HepG2 (cell line): Measurements from ENCODE around the gene TULP4. TPM values are rescaled to one million over a fixed set of nuclear protein-coding genes. Genes with fewer than 3 reads are reported as not detected.
A peak's percentile ranks its signal among the peaks of the same experiment; 100 is the strongest.

Experiments
- AKAP8 ChIP-seq: sonication (generic); formaldehyde crosslinking; IDR thresholded peaks from 2 replicates; pipeline ENCODE4 v1.5.1; 2020; ENCODE audit warnings: mild to moderate bottlenecking, missing genetic modification reagents
- EEA1 ChIP-seq: sonication (generic); formaldehyde crosslinking; IDR thresholded peaks from 2 replicates; pipeline ENCODE4 v1.5.1; 2020; ENCODE audit warnings: mild to moderate bottlenecking, missing genetic modification reagents, borderline replicate concordance
- ETS1 ChIP-seq: sonication (generic); formaldehyde crosslinking; IDR thresholded peaks from 2 replicates; pipeline ENCODE4 v1.4.0; 2020; ENCODE audit warnings: missing genetic modification reagents
- HNRNPH1 ChIP-seq: fragments of 200-400 bp; formaldehyde crosslinking; optimal IDR thresholded peaks from 2 replicates; pipeline ENCODE3; 2017; ENCODE audit warnings: mild to moderate bottlenecking, low read depth, low read length
- MAFG ChIP-seq: sonication (generic); formaldehyde crosslinking; IDR thresholded peaks from 2 replicates; pipeline ENCODE4 v1.5.1; 2020; ENCODE audit warnings: mild to moderate bottlenecking, missing genetic modification reagents
- MAX ChIP-seq: IDR thresholded peaks from 2 replicates; pipeline ENCODE4 v1.6.1; 2012; ENCODE audit warnings: inconsistent platforms
- MNT ChIP-seq: fragments of 450-650 bp; IDR thresholded peaks from 2 replicates; pipeline ENCODE4 v1.6.1; 2016
- PAWR ChIP-seq: sonication (generic); formaldehyde crosslinking; IDR thresholded peaks from 2 replicates; pipeline ENCODE4 v1.4.0; 2020; ENCODE audit warnings: missing genetic modification reagents, mild to moderate bottlenecking, borderline replicate concordance
- PCBP1 ChIP-seq: fragments of 200-400 bp; formaldehyde crosslinking; IDR thresholded peaks from 2 replicates; pipeline ENCODE4 v1.6.1; 2017; ENCODE audit warnings: mild to moderate bottlenecking, low read depth, low read length, borderline replicate concordance
- PHB2 ChIP-seq: fragments of 450-650 bp; IDR thresholded peaks from 2 replicates; pipeline ENCODE4 v1.6.1; 2018; ENCODE audit not compliant: partially characterized antibody
- PRPF4 ChIP-seq: fragments of 200-400 bp; formaldehyde crosslinking; IDR thresholded peaks from 2 replicates; pipeline ENCODE4 v1.6.1; 2016; ENCODE audit warnings: low read length, low read depth; ENCODE audit not compliant: poor library complexity, severe bottlenecking
- RBFOX2 ChIP-seq: fragments of 200-400 bp; formaldehyde crosslinking; IDR thresholded peaks from 2 replicates; pipeline ENCODE4 v1.6.1; 2017; ENCODE audit warnings: low read depth, mild to moderate bottlenecking, low read length
- RCOR2 ChIP-seq: IDR thresholded peaks from 2 replicates; pipeline ENCODE4 v1.6.1; 2016; ENCODE audit warnings: missing biosample characterization, missing genetic modification reagents
- RXRB ChIP-seq: IDR thresholded peaks from 2 replicates; pipeline ENCODE4 v1.6.1; 2016; ENCODE audit warnings: borderline replicate concordance, missing genetic modification reagents, missing compliant biosample characterization
- TAF15 ChIP-seq: fragments of 200-400 bp; formaldehyde crosslinking; IDR thresholded peaks from one replicate; pipeline ENCODE4 v1.6.1; 2018; ENCODE audit warnings: mild to moderate bottlenecking, low read depth, low read length; ENCODE audit not compliant: poor library complexity, severe bottlenecking
- ZBTB20 ChIP-seq: sonication (generic); formaldehyde crosslinking; IDR thresholded peaks from 2 replicates; pipeline ENCODE4 v1.8.1; 2023; ENCODE audit warnings: missing genetic modification reagents, low read depth, mild to moderate bottlenecking, borderline replicate concordance
- ZBTB38 ChIP-seq: sonication (generic); formaldehyde crosslinking; IDR thresholded peaks from 2 replicates; pipeline ENCODE4 v1.5.1; 2020; ENCODE audit warnings: mild to moderate bottlenecking, missing genetic modification reagents
- ZGPAT ChIP-seq: IDR thresholded peaks from 2 replicates; pipeline ENCODE4 v1.6.1; 2016; ENCODE audit warnings: mild to moderate bottlenecking
- ZNF274 ChIP-seq: sonication (generic); formaldehyde crosslinking; IDR thresholded peaks from 2 replicates; pipeline ENCODE4 v1.5.1; 2020; ENCODE audit warnings: mild to moderate bottlenecking, missing genetic modification reagents
- ZNF343 ChIP-seq: sonication (generic); formaldehyde crosslinking; IDR thresholded peaks from 2 replicates; pipeline ENCODE4 v1.4.0; 2020; ENCODE audit warnings: mild to moderate bottlenecking, missing genetic modification reagents
- ZNF501 ChIP-seq: sonication (generic); formaldehyde crosslinking; IDR thresholded peaks from 2 replicates; pipeline ENCODE4 v1.5.1; 2020; ENCODE audit warnings: mild to moderate bottlenecking, moderate library complexity, missing genetic modification reagents
- ZNF782 ChIP-seq: sonication (generic); formaldehyde crosslinking; IDR thresholded peaks from 2 replicates; pipeline ENCODE4 v1.4.0; 2020; ENCODE audit warnings: missing genetic modification reagents, mild to moderate bottlenecking, borderline replicate concordance
- ZNF788 ChIP-seq: sonication (generic); formaldehyde crosslinking; IDR thresholded peaks from 2 replicates; pipeline ENCODE4 v1.5.0; 2020; ENCODE audit warnings: mild to moderate bottlenecking, missing genetic modification reagents, borderline replicate concordance
- ZNF891 ChIP-seq: sonication (generic); formaldehyde crosslinking; IDR thresholded peaks from 2 replicates; pipeline ENCODE4 v1.5.0; 2020; ENCODE audit warnings: mild to moderate bottlenecking, missing genetic modification reagents
- ZSCAN12 ChIP-seq: sonication (generic); formaldehyde crosslinking; IDR thresholded peaks from 2 replicates; pipeline ENCODE4 v1.9.0; 2021; ENCODE audit warnings: mild to moderate bottlenecking, missing genetic modification reagents
- ZSCAN21 ChIP-seq: sonication (generic); formaldehyde crosslinking; IDR thresholded peaks from 2 replicates; pipeline ENCODE4 v1.8.0; 2022; ENCODE audit warnings: mild to moderate bottlenecking, missing genetic modification reagents, moderate library complexity, borderline replicate concordance
- ZSCAN25 ChIP-seq: sonication (generic); formaldehyde crosslinking; IDR thresholded peaks from 2 replicates; pipeline ENCODE4 v1.8.0; 2022; ENCODE audit warnings: mild to moderate bottlenecking, missing genetic modification reagents
- polyA plus RNA-seq, 8 experiments: library from polyadenylated mRNA; depleted of rRNA in 3 of 8; stranded (reverse) in 7 of 8; unstranded in 1 of 8; fragments of >200 nt; fragmentation: Illumina TruSeq in 4 of 8; extraction: Trizol in 4 of 8; gene quantifications; 2 replicates each; pipeline versions ENCODE4 v1.2.1 to v1.2.3, GENCODE V29; 2011 to 2016; ENCODE audit warnings: low read depth in 4 of 8, missing spikeins in 1 of 8, mixed read lengths in 1 of 8; ENCODE audit not compliant: insufficient read depth in 1 of 8
- total RNA-seq, 5 experiments: library from RNA; depleted of rRNA; stranded (reverse); fragments of >200 nt; fragmentation: Illumina TruSeq; extraction: Trizol; gene quantifications; 2 replicates each; pipeline ENCODE4 v1.2.3, GENCODE V29; 2016; ENCODE audit warnings: low read depth in 1 of 5

TULP4 gene
- total and polyA plus RNA-seq, 2 of the 13 experiments (the other 11 are each of a cell fraction or from before 2014, with no cell fraction given): 21.1 to 122 TPM

- TF ChIP-seq ZSCAN21 (CRISPR knock-in tag) (peak; percentile 96), ZSCAN12 (CRISPR knock-in tag) (peak; percentile 99), ZNF501 (CRISPR knock-in tag) (peak; percentile 83), PAWR (CRISPR knock-in tag) (no peak; the same call in 1 of the 2 replicates), ZSCAN25 (CRISPR knock-in tag) (peak; percentile 87), MAX (peak; percentile 56), EEA1 (CRISPR knock-in tag) (peak; percentile 83), ZNF788 (CRISPR knock-in tag) (peak; percentile 21; the same call in 1 of the 2 replicates), ZBTB38 (peak; percentile 90), ZNF782 (peak; percentile 26; the same call in 1 of the 2 replicates), ZNF274 (CRISPR knock-in tag) (peak; percentile 94), PCBP1 (no peak), MNT (no peak), PHB2 (no peak), RXRB (CRISPR knock-in tag) (peak; percentile 94), AKAP8 (CRISPR knock-in tag) (peak; percentile 40; the same call in 1 of the 2 replicates), ZBTB20 (CRISPR knock-in tag) (peak; percentile 93), PRPF4 (no peak), RCOR2 (peak; percentile 65; the same call in 1 of the 2 replicates), TAF15 (no peak), HNRNPH1 (no peak), MAFG (CRISPR knock-in tag) (no peak), ZGPAT (CRISPR knock-in tag) (peak; percentile 98), ETS1 (CRISPR knock-in tag) (peak; percentile 95; the same call in 1 of the 2 replicates), ZNF891 (peak; percentile 94), RBFOX2 (peak; percentile 60; the same call in 1 of the 2 replicates), ZNF343 (CRISPR knock-in tag) (peak; percentile 66; the same call in 1 of the 2 replicates)
Measured at GRCh38 chr6:158536084-158536890, 224.0 kb downstream of the TULP4 start (continued).
